ENCODE results near the gene ZSCAN25. TPM values are rescaled to one million over a fixed set of nuclear protein-coding genes. Genes with fewer than 3 reads are reported as not detected.
"Not testable (repeated sequence)": the region's sequence is repeated elsewhere in the genome, so short reads cannot be mapped to it uniquely, and the experiment has no call there.

The ZSCAN25 gene
- polyA plus RNA-seq, 4 donors, result 18.2 to 20.9 (median 19.6) TPM

DNA sequence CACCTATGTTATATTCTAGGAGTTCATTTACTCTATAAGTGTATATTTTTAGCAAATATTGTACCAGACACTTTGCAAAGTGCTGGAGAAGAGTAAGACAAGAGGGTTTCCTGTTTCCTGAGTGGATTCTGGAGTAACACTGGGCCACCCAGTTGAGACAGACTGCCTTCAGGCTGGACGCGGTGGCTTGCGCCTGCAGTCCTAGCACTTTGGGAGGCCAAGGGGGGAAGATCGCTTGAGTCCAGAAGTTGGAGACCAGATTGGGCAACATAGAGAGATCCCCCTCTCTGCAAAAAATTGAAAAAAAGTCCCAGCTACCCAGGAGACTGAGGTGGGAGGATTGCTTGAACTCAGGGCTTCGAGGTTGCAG lies 772 bp upstream of the ZSCAN25 start:
- no peak for DNase-seq (ENCODE audit: low read depth in 4 of 4, low spot score in 3 of 4)

DNA sequence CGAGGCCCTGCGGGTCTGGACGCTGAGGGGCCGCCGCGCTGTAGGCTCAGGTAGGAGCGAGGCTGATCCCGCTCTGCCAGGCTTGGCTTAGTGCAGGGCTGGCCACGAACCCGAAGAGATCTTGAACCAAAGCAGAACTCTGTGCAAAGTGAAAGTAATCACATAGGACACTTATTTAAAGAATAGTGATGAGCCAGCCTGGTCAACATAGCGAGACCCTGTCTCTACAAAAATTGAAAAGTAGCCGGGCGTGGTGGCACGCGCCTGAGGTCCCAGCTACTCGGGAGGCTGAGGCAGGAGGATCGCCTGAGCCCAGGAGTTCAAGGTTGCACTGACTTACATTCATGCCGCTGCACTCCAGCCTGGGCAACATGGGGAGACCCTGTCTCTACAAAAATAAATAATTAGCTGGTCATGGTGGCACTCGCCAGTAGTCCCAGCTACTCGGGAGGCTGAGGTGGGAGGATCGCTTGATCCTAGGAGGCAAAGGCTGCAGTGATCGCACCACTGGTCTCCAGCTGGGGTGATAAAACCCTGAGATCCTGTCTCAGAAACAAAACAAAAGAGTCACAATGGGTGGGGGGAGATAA lies 541 bp downstream of the ZSCAN25 start:
- DNase-seq (ENCODE audit: low read depth in 4 of 4, low spot score in 3 of 4), result no peak

DNA sequence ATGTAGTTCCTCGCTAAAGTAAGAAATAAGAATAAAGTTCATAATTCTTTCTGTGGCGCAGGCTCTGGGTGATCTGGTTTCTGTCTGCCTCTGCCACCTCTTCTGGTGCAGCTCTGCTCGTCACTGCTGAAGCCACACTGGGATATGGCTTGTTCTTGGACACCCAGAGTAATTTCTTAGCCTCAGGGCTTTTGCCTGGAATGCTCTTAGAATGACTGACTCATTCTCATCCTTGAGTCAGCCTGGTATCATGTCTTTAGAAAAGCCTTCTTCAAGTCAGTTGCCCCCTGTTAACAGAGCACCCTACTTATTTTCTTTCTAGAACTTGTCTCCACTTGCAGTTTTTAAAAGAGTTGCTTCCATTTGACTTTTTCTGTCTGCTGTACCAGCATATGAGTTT lies 2.0 kb downstream of the ZSCAN25 start:
- DNase-seq (ENCODE audit: low read depth in 4 of 4, low spot score in 3 of 4), result no peak

DNA sequence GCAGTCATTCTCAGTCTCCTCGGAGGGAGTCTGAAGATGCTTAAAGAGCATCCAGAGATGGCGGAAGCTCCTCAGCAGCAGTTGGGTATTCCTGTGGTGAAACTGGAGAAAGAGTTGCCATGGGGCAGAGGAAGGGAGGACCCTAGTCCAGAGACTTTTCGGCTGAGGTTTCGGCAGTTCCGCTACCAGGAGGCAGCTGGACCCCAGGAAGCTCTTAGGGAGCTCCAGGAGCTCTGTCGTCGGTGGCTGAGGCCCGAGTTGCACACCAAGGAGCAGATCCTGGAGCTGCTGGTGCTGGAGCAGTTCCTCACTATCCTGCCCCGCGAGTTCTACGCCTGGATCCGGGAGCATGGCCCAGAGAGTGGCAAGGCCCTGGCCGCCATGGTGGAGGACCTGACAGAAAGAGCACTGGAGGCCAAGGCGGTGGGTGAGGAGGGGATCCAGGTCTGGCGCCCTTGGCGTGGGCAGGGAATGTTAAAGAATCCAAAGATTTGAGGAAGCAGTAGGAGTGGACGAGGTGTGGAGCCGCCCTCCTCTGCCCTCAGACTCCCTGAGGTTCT lies 2.9 kb downstream of the ZSCAN25 start:
- DNase-seq (ENCODE audit: low read depth in 4 of 4, low spot score in 3 of 4), result no peak

DNA sequence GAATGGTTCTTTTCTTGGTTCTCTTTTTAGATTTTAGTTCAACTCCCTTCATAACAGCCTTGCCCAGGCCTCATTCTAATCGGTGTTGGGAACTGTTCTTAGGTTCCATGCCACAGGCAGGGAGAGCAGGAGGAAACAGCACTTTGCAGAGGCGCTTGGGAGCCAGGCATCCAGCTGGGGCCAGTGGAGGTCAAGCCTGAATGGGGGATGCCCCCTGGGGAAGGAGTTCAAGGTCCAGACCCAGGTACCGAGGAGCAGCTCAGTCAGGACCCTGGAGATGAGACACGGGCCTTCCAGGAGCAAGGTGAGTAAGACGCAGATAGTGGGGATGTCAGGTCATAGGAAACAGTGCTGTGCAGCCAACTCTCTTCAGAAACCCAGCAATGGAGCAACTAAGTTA lies 4.5 kb downstream of the ZSCAN25 start:
- DNase-seq (ENCODE audit: low read depth in 4 of 4, low spot score in 3 of 4), result no peak

DNA sequence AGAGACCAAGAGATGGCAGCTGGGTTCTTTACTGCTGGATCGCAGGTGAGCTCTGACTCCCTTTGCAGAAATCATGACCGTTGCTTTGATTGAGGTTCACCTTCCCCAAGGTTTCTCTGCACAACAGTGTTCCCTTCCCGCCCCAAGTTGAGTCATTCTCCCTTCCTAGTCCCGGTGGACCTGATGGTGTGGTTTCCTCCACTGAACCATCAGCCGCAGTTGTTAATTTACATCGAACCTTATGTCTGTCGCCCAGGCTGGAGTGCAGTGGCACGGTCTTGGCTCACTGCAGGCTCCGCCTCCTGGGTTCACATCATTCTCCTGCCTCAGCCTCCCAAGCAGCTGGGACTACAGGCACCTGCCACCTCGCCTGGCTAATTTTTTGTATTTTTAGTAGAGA lies 5.8 kb downstream of the ZSCAN25 start:
- no peak for DNase-seq (ENCODE audit: low read depth in 4 of 4, low spot score in 3 of 4)

DNA sequence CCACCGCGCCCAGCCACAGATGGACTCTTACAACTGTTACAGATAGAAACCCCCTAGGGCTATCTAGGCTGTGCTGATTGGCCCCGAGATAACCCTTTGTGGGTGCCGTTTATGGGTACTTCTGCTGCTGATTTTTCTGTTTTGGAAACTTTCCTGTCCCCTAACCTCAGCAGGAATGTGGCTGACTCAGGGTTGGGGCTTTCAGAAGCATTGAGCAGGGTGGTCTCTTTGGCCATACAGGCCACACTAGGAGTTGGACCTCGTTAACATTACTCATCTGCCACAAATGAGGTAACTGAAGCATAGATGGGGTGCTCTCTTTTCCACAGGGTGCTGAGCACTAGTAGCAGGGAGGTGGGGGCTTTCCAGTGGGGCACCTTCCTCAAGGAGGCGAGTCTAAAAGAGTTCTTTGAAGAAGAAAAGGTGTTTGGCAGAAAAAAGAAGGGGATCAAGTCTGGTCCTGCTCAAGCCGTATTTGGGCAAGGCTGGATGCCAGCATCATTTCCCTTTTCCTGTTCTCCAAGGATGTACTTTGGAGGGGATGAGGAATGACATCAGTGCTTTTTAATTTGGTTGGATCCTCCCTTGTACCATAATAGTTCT lies 6.4 kb downstream of the ZSCAN25 start:
- DNase-seq (ENCODE audit: low read depth in 4 of 4, low spot score in 3 of 4), result no peak

DNA sequence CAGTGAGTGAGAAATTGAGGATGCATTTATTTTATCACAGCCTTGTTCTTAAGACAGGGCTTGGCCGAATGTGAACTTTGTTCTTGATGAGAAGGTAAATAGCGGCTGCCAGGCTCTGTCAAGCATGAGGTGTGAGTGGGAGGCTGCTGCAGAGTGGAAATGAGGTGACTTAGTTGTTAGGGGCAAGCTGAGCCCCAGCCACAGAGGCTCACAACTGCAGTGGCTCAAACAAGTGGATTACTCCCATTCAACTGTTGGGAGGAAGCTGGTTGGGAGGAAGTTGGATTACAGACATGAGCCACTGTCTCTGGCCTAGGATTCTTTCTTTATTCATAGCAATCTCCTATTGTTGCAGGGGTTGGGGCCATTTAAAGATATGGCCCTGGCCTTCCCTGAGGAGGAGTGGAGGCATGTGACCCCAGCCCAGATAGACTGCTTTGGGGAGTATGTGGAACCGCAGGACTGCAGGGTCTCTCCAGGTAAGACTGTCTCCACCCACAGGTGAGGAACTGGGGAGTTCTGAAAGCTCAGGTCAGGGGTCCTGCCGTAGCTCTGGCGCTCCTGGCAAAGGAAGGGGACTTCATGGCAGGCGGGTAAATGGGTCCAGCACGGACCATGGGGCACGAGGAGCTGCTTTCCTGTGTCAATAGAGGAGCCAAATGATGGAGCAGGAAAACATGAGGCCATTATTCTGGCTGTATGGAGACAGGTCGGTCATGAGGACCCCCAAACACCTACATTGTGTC lies 7.1 kb downstream of the ZSCAN25 start:
- no peak for DNase-seq (ENCODE audit: low read depth in 4 of 4, low spot score in 3 of 4)

DNA sequence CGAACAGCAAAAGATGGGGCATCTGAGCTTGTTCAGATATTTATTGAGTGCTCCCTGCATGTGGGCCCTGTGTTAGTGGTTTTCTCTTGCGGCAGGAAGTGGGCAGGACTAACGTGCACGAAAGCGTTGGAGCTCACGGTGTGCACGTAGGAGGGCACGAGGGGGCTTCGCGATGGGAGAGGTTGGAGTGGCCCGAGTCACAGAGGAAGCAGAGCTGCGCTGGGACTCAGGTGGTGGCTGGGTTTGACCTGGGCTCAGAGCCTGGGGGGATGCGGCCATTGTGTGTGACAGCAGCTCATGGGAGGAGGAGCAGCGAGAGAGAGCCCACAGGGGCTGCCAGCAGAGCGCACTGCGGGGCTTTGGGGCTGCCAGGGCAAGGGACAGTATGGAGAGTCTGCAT lies 7.7 kb downstream of the ZSCAN25 start:
- no peak for DNase-seq (ENCODE audit: low read depth in 4 of 4, low spot score in 3 of 4)

DNA sequence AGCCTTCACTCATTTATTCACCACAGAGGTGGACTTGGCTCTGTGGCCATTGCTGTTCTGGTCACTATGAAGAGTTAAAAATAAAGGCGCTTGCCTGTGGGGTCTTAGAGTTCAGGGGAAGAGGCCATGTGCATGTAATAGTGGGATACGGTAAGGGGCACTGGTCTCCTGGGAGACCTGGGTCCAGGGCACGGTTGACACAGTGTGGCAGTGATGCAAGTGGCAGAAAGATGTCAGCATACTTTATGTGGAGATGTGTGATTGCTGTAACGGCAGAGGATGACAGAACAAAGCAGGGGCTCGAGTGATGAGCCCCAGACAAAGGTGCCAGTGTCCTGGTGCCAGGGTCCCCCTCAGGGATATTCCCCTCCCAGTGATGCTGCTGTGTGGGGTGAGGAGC lies 8.6 kb downstream of the ZSCAN25 start:
- no peak for DNase-seq (ENCODE audit: low read depth in 4 of 4, low spot score in 3 of 4)

DNA sequence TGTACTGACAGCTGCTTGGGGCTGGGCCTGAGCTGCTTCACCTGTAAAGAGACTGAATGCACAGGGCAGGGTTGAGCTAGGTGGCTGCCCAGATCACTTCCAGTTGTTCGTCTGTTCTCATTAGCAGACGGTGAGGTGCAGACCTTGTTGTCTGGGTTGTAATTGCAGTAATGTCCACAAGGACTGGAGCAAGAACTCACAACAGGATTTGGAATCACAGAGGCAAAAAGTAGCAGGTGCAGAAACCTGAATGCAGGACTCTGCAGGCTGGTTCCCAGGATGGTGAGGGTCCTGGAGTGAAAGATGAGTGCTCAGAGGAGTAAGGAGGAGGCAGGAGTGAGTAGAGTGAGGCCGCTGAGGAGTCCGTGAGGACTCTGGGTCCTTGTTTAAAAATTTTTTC lies 9.2 kb downstream of the ZSCAN25 start:
- no peak for DNase-seq (ENCODE audit: low read depth in 4 of 4, low spot score in 3 of 4)

DNA sequence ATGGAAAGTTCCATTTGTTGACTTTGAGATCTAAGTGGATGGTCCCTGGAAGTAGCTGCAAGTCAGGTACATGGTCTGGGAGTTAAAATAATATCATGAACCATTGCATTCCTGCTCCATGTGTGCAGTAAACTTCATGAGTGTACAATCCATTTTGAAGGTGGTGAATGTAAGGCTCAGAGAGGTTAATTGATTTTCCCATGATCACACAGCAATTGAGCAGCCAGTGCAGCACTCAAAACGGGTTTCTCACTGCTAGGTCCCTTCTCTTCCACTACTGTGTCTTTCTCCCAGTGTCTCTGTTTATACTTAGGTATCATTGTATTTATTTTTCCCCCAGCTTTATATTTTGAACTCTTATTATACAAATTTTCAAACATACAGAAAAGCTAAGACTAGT lies 9.9 kb downstream of the ZSCAN25 start:
- DNase-seq (ENCODE audit: low read depth in 4 of 4, low spot score in 3 of 4), result no peak

DNA sequence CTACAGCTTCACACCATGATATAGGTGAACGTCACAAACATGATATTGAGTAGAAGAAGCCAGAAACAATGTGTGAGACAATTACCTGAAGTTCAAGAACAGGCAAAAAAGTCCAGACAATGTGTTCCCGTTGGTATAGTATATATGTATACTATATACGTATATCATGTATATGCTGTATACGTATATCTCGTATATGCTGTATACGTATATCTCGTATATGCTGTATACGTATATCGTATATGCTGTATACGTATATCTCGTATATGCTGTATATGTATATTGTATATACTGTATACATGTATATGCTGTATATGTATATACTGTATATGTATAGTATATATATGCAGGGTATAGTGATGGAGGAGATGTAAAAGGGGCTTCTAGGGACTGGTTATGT lies 10.8 kb downstream of the ZSCAN25 start:
- no peak for DNase-seq (ENCODE audit: low read depth in 4 of 4, low spot score in 3 of 4)

DNA sequence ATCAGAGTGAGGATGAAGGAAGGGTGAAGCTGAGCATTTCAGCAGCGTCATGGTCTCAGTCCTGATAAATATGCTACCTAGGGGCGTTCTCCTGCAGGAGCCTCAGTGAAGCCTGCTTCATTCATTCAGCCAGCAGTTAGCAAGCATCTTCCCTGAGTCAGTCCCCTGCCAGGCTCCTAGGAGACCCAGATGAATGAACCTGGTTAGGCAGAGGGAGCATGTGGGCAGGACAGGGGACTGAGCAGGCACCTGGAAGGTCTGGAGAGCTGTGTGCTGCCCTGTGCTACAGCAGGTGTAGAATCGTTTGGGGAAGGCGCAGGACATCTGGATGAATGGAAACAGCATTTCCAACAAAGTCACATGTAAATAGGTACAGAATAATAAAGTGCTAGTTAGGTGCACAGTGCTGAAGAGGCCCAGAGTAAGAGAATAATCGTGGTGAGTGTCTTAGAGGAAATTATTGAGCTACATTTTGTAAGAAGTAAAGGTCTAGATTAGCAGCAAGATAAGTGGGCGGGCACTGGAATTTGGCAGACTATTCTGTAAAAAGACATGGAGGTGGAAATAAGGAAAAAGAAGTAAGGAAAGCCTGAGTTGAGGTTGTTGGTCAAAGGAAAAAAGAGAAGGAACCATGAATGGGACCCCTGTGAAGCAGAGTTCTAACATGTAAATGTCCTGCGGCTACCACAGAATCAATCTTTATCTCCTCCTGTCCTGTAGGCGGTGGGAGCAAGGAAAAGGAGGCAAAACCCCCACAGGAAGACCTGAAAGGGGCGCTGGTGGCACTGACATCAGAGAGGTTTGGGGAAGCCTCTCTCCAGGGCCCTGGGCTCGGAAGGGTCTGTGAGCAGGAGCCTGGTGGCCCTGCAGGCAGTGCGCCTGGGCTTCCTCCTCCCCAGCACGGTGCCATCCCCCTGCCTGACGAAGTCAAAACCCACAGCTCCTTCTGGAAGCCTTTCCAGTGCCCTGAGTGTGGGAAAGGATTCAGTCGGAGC lies 12.0 kb downstream of the ZSCAN25 start:
- DNase-seq (ENCODE audit: low read depth in 4 of 4, low spot score in 3 of 4), result no peak

DNA sequence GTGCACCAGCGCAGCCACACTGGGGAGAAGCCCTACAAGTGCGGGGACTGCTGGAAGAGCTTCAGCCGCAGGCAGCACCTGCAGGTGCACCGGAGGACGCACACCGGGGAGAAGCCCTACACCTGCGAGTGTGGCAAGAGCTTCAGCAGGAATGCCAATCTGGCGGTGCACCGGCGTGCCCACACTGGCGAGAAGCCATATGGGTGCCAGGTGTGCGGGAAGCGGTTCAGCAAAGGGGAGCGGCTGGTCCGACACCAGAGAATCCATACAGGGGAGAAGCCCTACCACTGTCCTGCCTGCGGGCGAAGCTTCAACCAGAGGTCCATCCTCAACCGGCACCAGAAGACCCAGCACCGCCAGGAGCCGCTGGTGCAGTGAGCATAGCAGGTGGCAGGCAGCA lies 12.9 kb downstream of the ZSCAN25 start:
- DNase-seq (ENCODE audit: low read depth in 4 of 4, low spot score in 3 of 4), result no peak

DNA sequence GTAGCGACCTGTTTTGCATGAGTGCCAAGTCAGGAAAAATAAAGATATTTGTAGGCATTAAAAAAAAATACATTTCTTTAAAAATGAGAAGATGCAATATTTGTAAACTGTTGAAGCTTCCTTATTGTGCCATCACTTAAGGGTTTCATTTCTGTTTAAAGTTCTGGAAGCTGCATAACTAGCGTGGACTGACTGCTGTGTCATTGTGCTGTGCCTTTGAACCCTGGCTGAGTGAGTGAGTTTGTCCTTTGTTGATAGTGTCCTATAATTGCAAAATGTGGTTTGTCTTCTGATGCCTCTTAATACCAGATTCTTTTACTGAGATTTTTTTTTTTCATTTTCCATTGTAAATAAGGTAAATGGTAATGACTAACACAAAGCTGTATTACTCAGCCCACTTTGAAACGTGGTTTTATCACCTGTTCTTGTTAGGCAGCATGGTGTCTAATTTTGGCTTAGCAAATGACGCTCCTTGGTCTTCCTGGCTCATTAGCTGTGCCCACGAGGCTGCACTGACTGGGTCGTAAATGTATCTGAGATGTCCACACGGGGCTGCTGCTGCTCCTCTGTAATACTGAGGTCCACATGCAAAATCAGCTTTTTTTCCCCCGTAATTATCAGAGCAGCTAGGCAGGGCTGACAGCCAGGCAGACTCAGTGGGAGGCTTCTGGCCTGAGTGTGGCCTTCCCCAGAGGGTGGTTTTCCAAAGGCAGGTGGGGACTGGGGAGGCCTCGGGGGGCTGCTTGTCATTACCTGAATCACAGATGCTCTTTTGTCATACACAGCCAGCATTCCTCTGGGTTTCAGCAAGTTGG lies 14.8 kb downstream of the ZSCAN25 start:
- no peak for DNase-seq (ENCODE audit: low read depth in 4 of 4, low spot score in 3 of 4)

DNA sequence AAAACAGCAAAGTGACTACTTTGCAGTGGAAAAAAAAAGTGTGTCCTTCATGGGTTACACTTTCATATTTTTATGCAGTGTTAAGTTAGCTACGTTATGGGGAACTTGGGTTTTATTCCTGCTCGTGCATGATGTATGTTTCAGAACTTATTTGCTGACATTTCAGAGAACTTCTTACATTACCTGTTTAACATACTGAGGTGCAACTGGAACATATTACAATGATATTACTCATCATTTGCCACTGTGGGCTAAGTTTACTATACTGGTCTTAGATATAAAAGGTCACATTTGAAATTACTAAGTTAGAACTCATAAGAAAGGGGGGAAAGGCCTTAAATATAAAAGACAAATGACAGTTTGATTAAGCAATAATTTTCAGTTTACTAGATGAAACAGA lies 20.7 kb downstream of the ZSCAN25 start:
- not testable (repeated sequence) for DNase-seq (ENCODE audit: low read depth in 4 of 4, low spot score in 3 of 4)

DNA sequence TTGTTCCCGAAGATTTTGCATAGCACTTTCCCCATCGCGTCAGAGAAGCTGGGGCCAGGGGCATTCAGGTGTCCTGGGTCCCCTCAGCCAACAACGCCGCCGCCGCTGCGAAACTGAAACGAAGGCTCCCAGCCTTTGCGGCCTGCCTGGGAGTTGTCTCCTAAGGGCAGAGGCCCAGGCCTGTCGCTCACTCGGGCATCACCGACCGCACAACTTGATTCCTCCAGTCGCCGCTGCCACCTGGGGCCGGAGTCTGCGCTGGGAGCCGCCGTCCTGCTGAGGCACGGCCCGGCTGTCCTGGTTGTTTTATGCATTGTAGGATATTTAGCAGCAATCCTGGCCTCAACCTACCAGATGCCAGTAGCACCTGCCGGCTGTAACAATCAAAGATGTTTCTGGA lies 22.0 kb downstream of the ZSCAN25 start:
- no peak for DNase-seq (ENCODE audit: low read depth in 4 of 4, low spot score in 3 of 4)

DNA sequence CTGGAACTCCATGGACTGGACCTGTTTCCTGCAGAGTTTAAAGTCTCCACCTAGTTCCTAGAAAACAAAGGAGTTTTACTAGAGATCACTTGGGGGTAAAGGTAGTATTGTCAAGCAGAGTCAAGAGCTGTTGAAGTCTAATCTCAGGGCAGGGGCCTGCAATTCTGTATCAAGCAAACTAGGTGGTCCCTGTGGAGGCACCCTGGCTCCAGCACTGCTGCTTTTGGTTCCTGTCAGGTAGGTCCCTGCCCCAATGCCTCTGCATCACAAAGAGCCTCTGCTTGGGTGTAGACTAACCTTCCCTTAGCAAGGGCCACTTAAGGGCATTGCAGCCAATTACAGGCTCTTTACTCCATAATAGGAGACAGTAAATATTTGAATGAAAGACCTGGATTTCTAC lies 22.5 kb downstream of the ZSCAN25 start:
- DNase-seq (ENCODE audit: low read depth in 4 of 4, low spot score in 3 of 4), result no peak

DNA sequence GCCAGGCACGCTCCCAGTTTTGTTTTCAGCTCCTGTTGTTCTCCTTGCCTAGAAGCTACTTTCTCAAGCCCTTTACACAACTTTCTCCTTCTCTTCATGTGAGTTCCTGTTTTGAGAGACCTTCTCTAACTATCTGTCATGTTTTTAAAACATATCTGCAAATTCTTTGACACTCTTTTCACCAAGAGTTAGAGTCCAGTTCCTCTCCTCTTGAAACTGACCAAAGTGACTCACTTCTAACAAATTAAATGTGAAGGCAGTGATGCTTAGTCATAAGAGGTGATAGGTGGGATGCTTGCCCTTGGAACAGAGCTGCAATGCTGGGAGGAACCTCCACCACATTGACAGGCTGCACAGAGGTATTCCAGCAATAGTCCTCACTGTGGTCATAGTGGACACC lies 25.3 kb downstream of the ZSCAN25 start:
- DNase-seq (ENCODE audit: low read depth in 4 of 4, low spot score in 3 of 4), result no peak

Data from right renal pelvis (tissue), 4 donors.